ENCODE data around the gene RHOT2. TPM values are rescaled to one million over a fixed set of nuclear protein-coding genes. Genes with fewer than 3 reads are reported as not detected.

RHOT2 gene
- total and polyA plus RNA-seq, 2 experiments from 2014 or later = 129 to 163 TPM

DNA sequence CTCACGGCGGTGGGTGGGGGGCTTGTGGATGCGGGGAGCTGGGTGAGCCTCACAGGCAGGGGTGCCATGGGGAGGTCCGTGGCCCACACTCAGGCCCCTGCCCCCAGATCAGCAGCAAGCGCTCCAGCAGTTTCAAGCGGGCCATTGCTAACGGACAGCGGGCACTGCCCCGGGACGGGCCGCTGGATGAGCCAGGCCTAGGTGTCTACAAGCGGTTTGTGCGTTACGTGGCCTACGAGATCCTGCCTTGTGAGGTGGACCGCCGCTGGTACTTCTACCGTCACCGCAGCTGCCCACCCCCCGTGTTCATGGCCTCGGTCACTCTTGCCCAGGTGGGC, 8.6 kb downstream of the RHOT2 start:
- no peaks in the 10 kb centered on the region for H3K27me3 ChIP-seq (ENCODE audit: insufficient read depth)
- H3K4me3 ChIP-seq = no peak overlapping the region; the same call in 1 of the 2 replicates
- peak overlapping the region; percentile 74; the same call in 1 of the 2 replicates for H3K4me2 ChIP-seq
- no peak for ATAC-seq
- H4K20me1 ChIP-seq (replicated peaks; ENCODE audit: insufficient read depth) = peaks cover 8% of the 10 kb centered on the region
- H3K9me2 ChIP-seq (ENCODE audit: insufficient read depth) = no peaks in the 10 kb centered on the region
- H3K79me2 ChIP-seq (replicated peaks; ENCODE audit: insufficient read depth) = peaks cover 9% of the 10 kb centered on the region; the same call in 1 of the 2 replicates
- Mint-ChIP-seq H3K4me1 (peaks cover 23% of the 10 kb centered on the region), H3K27me3 (ENCODE audit: insufficient read depth, low read depth, poor library complexity) (peaks cover 15% of the 10 kb centered on the region), H3K36me3 (ENCODE audit: low read depth) (peaks cover 13% of the 10 kb centered on the region), H3K9me3 (no peaks in the 10 kb centered on the region; the same call in 2 of the 3 replicates), H3K27ac (no peak overlapping the region; the same call in 1 of the 2 replicates), H3K4me3 (peak overlapping the region; percentile 36; the same call in 2 of the 3 replicates)
- H2AFZ ChIP-seq = no peak overlapping the region
- H3K4me1 ChIP-seq (ENCODE audit: insufficient read depth) = peaks cover 11% of the 10 kb centered on the region; the same call in 1 of the 2 replicates
- no peak overlapping the region for H3K27ac ChIP-seq (ENCODE audit: low read depth)
- DNase-seq (ENCODE audit: low spot score) = no peak
- no peaks in the 10 kb centered on the region for H3K36me3 ChIP-seq (ENCODE audit: insufficient read depth)
- TF ChIP-seq ZNF114 (CRISPR knock-in tag; IDR thresholded peaks at IDR 0.05) = no peak
- no peak for TF ChIP-seq POLR2AphosphoS5 (IDR thresholded peaks at IDR 0.05; ENCODE audit: low read depth)
- TF ChIP-seq, protein P1, sequence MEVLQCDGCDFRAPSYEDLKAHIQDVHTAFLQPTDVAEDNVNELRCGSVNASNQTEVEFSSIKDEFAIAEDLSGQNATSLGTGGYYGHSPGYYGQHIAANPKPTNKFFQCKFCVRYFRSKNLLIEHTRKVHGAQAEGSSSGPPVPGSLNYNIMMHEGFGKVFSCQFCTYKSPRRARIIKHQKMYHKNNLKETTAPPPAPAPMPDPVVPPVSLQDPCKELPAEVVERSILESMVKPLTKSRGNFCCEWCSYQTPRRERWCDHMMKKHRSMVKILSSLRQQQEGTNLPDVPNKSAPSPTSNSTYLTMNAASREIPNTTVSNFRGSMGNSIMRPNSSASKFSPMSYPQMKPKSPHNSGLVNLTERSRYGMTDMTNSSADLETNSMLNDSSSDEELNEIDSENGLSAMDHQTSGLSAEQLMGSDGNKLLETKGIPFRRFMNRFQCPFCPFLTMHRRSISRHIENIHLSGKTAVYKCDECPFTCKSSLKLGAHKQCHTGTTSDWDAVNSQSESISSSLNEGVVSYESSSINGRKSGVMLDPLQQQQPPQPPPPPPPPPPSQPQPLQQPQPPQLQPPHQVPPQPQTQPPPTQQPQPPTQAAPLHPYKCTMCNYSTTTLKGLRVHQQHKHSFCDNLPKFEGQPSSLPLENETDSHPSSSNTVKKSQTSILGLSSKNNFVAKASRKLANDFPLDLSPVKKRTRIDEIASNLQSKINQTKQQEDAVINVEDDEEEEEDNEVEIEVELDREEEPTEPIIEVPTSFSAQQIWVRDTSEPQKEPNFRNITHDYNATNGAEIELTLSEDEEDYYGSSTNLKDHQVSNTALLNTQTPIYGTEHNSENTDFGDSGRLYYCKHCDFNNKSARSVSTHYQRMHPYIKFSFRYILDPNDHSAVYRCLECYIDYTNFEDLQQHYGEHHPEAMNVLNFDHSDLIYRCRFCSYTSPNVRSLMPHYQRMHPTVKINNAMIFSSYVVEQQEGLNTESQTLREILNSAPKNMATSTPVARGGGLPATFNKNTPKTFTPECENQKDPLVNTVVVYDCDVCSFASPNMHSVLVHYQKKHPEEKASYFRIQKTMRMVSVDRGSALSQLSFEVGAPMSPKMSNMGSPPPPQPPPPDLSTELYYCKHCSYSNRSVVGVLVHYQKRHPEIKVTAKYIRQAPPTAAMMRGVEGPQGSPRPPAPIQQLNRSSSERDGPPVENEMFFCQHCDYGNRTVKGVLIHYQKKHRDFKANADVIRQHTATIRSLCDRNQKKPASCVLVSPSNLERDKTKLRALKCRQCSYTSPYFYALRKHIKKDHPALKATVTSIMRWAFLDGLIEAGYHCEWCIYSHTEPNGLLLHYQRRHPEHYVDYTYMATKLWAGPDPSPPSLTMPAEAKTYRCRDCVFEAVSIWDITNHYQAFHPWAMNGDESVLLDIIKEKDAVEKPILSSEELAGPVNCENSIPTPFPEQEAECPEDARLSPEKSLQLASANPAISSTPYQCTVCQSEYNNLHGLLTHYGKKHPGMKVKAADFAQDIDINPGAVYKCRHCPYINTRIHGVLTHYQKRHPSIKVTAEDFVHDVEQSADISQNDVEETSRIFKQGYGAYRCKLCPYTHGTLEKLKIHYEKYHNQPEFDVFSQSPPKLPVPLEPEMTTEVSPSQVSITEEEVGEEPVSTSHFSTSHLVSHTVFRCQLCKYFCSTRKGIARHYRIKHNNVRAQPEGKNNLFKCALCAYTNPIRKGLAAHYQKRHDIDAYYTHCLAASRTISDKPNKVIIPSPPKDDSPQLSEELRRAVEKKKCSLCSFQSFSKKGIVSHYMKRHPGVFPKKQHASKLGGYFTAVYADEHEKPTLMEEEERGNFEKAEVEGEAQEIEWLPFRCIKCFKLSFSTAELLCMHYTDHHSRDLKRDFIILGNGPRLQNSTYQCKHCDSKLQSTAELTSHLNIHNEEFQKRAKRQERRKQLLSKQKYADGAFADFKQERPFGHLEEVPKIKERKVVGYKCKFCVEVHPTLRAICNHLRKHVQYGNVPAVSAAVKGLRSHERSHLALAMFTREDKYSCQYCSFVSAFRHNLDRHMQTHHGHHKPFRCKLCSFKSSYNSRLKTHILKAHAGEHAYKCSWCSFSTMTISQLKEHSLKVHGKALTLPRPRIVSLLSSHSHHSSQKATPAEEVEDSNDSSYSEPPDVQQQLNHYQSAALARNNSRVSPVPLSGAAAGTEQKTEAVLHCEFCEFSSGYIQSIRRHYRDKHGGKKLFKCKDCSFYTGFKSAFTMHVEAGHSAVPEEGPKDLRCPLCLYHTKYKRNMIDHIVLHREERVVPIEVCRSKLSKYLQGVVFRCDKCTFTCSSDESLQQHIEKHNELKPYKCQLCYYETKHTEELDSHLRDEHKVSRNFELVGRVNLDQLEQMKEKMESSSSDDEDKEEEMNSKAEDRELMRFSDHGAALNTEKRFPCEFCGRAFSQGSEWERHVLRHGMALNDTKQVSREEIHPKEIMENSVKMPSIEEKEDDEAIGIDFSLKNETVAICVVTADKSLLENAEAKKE (CRISPR knock-in tag; IDR thresholded peaks at IDR 0.05) = no peak
- no peak for TF ChIP-seq CREB1 (CRISPR knock-in tag; IDR thresholded peaks at IDR 0.05; ENCODE audit: low read depth)
- TF ChIP-seq, protein P2, sequence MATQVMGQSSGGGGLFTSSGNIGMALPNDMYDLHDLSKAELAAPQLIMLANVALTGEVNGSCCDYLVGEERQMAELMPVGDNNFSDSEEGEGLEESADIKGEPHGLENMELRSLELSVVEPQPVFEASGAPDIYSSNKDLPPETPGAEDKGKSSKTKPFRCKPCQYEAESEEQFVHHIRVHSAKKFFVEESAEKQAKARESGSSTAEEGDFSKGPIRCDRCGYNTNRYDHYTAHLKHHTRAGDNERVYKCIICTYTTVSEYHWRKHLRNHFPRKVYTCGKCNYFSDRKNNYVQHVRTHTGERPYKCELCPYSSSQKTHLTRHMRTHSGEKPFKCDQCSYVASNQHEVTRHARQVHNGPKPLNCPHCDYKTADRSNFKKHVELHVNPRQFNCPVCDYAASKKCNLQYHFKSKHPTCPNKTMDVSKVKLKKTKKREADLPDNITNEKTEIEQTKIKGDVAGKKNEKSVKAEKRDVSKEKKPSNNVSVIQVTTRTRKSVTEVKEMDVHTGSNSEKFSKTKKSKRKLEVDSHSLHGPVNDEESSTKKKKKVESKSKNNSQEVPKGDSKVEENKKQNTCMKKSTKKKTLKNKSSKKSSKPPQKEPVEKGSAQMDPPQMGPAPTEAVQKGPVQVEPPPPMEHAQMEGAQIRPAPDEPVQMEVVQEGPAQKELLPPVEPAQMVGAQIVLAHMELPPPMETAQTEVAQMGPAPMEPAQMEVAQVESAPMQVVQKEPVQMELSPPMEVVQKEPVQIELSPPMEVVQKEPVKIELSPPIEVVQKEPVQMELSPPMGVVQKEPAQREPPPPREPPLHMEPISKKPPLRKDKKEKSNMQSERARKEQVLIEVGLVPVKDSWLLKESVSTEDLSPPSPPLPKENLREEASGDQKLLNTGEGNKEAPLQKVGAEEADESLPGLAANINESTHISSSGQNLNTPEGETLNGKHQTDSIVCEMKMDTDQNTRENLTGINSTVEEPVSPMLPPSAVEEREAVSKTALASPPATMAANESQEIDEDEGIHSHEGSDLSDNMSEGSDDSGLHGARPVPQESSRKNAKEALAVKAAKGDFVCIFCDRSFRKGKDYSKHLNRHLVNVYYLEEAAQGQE (IDR thresholded peaks at IDR 0.05; ENCODE audit: unreplicated experiment) = no peak
- TF ChIP-seq, protein P3, sequence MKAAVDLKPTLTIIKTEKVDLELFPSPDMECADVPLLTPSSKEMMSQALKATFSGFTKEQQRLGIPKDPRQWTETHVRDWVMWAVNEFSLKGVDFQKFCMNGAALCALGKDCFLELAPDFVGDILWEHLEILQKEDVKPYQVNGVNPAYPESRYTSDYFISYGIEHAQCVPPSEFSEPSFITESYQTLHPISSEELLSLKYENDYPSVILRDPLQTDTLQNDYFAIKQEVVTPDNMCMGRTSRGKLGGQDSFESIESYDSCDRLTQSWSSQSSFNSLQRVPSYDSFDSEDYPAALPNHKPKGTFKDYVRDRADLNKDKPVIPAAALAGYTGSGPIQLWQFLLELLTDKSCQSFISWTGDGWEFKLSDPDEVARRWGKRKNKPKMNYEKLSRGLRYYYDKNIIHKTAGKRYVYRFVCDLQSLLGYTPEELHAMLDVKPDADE (IDR thresholded peaks at IDR 0.05) = no peak
- TF ChIP-seq, protein P4, sequence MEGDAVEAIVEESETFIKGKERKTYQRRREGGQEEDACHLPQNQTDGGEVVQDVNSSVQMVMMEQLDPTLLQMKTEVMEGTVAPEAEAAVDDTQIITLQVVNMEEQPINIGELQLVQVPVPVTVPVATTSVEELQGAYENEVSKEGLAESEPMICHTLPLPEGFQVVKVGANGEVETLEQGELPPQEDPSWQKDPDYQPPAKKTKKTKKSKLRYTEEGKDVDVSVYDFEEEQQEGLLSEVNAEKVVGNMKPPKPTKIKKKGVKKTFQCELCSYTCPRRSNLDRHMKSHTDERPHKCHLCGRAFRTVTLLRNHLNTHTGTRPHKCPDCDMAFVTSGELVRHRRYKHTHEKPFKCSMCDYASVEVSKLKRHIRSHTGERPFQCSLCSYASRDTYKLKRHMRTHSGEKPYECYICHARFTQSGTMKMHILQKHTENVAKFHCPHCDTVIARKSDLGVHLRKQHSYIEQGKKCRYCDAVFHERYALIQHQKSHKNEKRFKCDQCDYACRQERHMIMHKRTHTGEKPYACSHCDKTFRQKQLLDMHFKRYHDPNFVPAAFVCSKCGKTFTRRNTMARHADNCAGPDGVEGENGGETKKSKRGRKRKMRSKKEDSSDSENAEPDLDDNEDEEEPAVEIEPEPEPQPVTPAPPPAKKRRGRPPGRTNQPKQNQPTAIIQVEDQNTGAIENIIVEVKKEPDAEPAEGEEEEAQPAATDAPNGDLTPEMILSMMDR (conservative IDR thresholded peaks at IDR 0.05; ENCODE audit: low read depth in 2 of 2) = no peak
- no peak for TF ChIP-seq ZNF331 (CRISPR knock-in tag; IDR thresholded peaks at IDR 0.05; ENCODE audit: low read depth)
- TF ChIP-seq JUNB (IDR thresholded peaks at IDR 0.05; ENCODE audit: unreplicated experiment) = no peak
- TF ChIP-seq EZH2 (IDR thresholded peaks at IDR 0.05; ENCODE audit: low read depth, unreplicated experiment) = no peak
- no peak for TF ChIP-seq NANOG (IDR thresholded peaks at IDR 0.05; ENCODE audit: borderline replicate concordance)
- no peak for TF ChIP-seq STAT1 (IDR thresholded peaks at IDR 0.05; ENCODE audit: unreplicated experiment)
- no peak for TF ChIP-seq EZH2phosphoT487 (IDR thresholded peaks at IDR 0.05; ENCODE audit: unreplicated experiment)
- H3F3A ChIP-seq (replicated peaks; ENCODE audit: low read depth) = peaks cover 23% of the 10 kb centered on the region
